ENCODE results near the gene TCL1B.
A peak's percentile ranks its signal among the peaks of the same experiment; 100 is the strongest.
"Not testable (repeated sequence)": the region's sequence is repeated elsewhere in the genome, so short reads cannot be mapped to it uniquely, and the experiment has no call there.

TCL1B gene

GRCh38 chr14:95685978-95686922 is at the start of gene TCL1B:
TSS of gene TCL1B (plus strand) at chr14:95686426. CDS start at chr14:95686468, 42 bp downstream.
- no peak for DNase-seq

- no peak for DNase-seq
These were observed 41.2 kb upstream of the TCL1B start for GRCh38 chr14:95644981-95645380.

GRCh38 chr14:95645389-95645996 is 40.7 kb upstream of the TCL1B start:
- no peak for DNase-seq

- no peak for DNase-seq
These were observed 38.3 kb upstream of the TCL1B start for GRCh38 chr14:95647926-95648325.

GRCh38 chr14:95649230-95649629 is 37.0 kb upstream of the TCL1B start:
- peak; percentile 5 for DNase-seq

GRCh38 chr14:95651028-95651427 is 35.2 kb upstream of the TCL1B start:
- DNase-seq, result no peak

GRCh38 chr14:95651821-95652583 is 34.2 kb upstream of the TCL1B start:
- no peak for DNase-seq

- no peak for DNase-seq
These were observed 33.5 kb upstream of the TCL1B start for GRCh38 chr14:95652690-95653089.

- no peak for DNase-seq
These were observed 30.8 kb upstream of the TCL1B start for GRCh38 chr14:95655461-95655860.

- no peak for DNase-seq
These were observed 29.6 kb upstream of the TCL1B start for GRCh38 chr14:95656634-95657033.

GRCh38 chr14:95657454-95657853 is 28.8 kb upstream of the TCL1B start:
- DNase-seq, result no peak

- DNase-seq, result no peak
These were observed 26.8 kb upstream of the TCL1B start for GRCh38 chr14:95659293-95659989.

GRCh38 chr14:95659990-95660385 is 26.2 kb upstream of the TCL1B start:
- no peak for DNase-seq

GRCh38 chr14:95660651-95661515 is 25.3 kb upstream of the TCL1B start:
- DNase-seq, result no peak

GRCh38 chr14:95662376-95663186 is 23.6 kb upstream of the TCL1B start:
- DNase-seq, result no peak

GRCh38 chr14:95663226-95663797 is 22.9 kb upstream of the TCL1B start:
- no peak for DNase-seq

GRCh38 chr14:95664066-95664465 is 22.2 kb upstream of the TCL1B start:
- peak; percentile 19 for DNase-seq

- no peak for DNase-seq
These were observed 21.7 kb upstream of the TCL1B start for GRCh38 chr14:95664546-95664945.

- DNase-seq, result not testable (repeated sequence)
These were observed 20.7 kb upstream of the TCL1B start for GRCh38 chr14:95665530-95665929.

GRCh38 chr14:95666450-95666849 is 19.8 kb upstream of the TCL1B start:
- no peak for DNase-seq

Measured in NCI-H2029 treated with DMSO at 0.1 percent for 48 hours (cell line).